Ishikawa (cell line): ENCODE data around the gene C10orf62.

Source experiments
- EGR1 ChIP-seq: IDR thresholded peaks from 2 replicates; pipeline ENCODE4 v1.6.1; 2012
- EP300 ChIP-seq: IDR thresholded peaks from 2 replicates; pipeline ENCODE4 v1.6.1; 2012; ENCODE audit warnings: borderline replicate concordance
- FOXM1 ChIP-seq: IDR thresholded peaks from 2 replicates; pipeline ENCODE4 v1.6.1; 2012; ENCODE audit warnings: low read depth, borderline replicate concordance
- MAX ChIP-seq: IDR thresholded peaks from 2 replicates; pipeline ENCODE4 v1.6.1; 2012
- NFIC ChIP-seq: IDR thresholded peaks from 2 replicates; pipeline ENCODE4 v1.6.1; 2012
- RAD21 ChIP-seq: IDR thresholded peaks from 2 replicates; pipeline ENCODE4 v1.6.1; 2012; ENCODE audit warnings: low read depth
- REST ChIP-seq: IDR thresholded peaks from 2 replicates; pipeline ENCODE4 v1.6.1; 2012; ENCODE audit warnings: low read depth, mild to moderate bottlenecking
- TCF12 ChIP-seq: IDR thresholded peaks from 2 replicates; pipeline ENCODE4 v1.6.1; 2012; ENCODE audit warnings: low read depth
- TEAD4 ChIP-seq: IDR thresholded peaks from 2 replicates; pipeline ENCODE4 v1.6.1; 2012
- USF1 ChIP-seq: IDR thresholded peaks from 2 replicates; pipeline ENCODE4 v1.6.1; 2012
- YY1 ChIP-seq: IDR thresholded peaks from 2 replicates; pipeline ENCODE4 v1.6.1; 2012; ENCODE audit warnings: low read depth
- ZBTB7A ChIP-seq: IDR thresholded peaks from 2 replicates; pipeline ENCODE4 v1.6.1; 2012; ENCODE audit warnings: low read depth

- TF ChIP-seq YY1, result no peak
- no peak for TF ChIP-seq MAX
- TF ChIP-seq EP300, result no peak
- TF ChIP-seq ZBTB7A, result no peak
- TF ChIP-seq RAD21, result no peak
- no peak for TF ChIP-seq TEAD4
- TF ChIP-seq REST, result no peak
- no peak for TF ChIP-seq TCF12
- TF ChIP-seq USF1, result no peak
- TF ChIP-seq FOXM1, result no peak
- TF ChIP-seq EGR1, result no peak
- TF ChIP-seq NFIC, result no peak
These were observed 46.1 kb downstream of the C10orf62 start for GRCh38 chr10:97635577-97635976.
